DMS53 treated with DMSO at 0.1 percent for 48 hours (cell line): ENCODE data around the gene STX10.

Source experiments
- DNase-seq: peaks from one replicate; lab custom pipeline; 2025; ENCODE audit not compliant: unreplicated experiment; lab: John Stamatoyannopoulos, UW

Gene STX10

DNA sequence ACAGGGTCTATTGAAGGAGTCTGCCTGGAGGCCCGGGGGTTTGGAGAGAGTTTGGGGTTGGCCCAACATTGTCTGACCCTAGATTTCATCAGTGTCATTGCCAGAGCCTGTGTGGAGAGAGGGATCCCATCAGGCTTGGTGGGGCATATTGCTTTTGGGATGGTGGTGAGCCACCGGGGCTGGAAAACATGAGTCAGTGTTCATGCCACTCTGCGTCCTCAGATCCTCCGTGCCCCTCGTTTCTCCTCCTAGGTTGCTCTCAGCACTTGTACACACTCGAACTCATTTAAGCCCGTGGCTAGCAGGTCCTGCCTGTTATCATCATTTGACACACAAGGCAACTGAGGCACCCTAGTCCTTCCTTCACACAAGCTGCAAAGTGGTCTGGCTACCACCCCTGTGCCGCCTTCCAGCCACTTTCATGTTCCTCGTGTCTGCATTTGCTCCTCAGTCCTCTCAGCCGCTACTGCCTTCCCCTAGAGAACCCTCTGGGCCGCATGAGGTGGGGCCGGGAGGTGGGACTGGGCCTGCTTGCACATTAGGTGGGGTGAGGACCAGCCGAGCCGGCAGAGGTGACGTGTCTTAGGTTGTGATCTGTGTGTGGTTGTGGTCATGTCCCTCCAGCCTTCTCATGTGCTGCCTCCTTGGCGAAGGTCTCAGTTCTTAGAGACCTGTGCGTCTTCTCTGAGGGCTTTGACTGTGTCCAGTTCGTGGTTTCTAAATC, 28.5 kb downstream of the STX10 start:
- no peak for DNase-seq

GRCh38 chr19:13120817-13121216, 29.4 kb downstream of the STX10 start:
- no peak for DNase-seq

- DNase-seq = no peak
Measured at GRCh38 chr19:13120031-13120430, 30.1 kb downstream of the STX10 start.

GRCh38 chr19:13119627-13120026, 30.5 kb downstream of the STX10 start:
- no peak for DNase-seq

DNA sequence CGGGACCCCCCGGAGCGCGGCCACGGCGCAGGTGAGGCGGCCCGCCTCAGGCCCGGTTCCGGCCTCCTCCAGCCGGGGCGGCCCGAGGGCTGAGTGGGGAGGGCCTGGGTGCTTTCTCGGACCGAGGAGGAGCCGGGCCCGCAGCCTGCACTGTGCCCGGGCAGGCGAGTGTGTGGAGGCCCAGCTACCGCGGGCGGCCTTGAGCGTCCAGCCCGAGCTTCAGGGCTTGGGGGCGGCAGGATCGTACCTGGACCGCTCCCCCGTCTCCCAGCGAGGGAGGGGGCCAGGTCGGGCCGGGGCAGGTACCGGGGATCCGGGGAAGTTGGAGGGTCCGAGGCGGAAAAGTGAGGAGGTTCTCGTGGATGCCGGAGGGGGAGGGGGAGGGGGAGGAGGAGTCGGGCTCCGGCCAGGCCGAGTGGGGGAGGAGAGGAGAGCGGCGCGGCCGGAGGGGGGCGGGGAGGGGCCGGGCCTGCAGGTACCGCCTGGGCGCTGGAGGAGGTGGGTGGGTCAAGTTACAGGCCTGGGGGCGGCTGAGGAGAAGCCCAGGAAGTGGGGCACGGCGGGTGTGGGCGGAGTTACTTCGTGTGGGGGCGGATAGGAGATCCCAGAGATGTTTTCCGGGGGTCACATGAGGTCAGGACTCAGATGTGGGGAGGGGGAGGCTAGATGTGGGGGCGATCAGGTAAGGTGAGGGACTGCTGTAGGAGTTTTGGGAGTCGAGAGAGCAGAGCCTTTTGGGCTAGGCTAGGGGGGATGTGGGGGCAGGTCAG, 31.6 kb downstream of the STX10 start:
- DNase-seq = no peak

- peak; percentile 82 for DNase-seq
Measured at GRCh38 chr19:13117772-13118423, 32.3 kb downstream of the STX10 start, which contains the start of gene NACC1. Gene NACC1, plus strand, starts transcription at chr19:13118264. Its CDS starts 16,944 bp downstream, at chr19:13135208.

GRCh38 chr19:13117176-13117771, 32.9 kb downstream of the STX10 start:
- DNase-seq = no peak

GRCh38 chr19:13116282-13117175, 33.6 kb downstream of the STX10 start, which contains the start of gene TRMT1:
Gene TRMT1, minus strand, starts transcription at chr19:13116740. Its CDS starts 341 bp downstream, at chr19:13116399.
- peak; percentile 80 for DNase-seq

DNA sequence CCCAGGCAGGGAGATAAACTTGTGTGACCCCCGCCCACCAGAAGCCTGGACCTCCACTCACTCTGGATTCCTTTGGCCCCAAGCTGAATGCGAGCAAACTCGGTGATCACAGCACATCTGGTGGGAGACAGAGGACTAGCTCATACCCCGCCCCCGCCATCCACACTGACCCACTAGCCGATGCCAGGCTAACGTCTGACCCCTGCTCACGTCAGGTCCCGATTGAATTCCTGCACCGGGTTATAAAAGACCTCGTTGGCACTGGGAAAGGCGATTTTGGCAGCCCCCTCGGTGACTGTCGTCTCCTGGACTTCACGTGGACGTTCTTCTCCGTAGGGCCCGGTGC, 34.3 kb downstream of the STX10 start:
- DNase-seq = no peak

DNA sequence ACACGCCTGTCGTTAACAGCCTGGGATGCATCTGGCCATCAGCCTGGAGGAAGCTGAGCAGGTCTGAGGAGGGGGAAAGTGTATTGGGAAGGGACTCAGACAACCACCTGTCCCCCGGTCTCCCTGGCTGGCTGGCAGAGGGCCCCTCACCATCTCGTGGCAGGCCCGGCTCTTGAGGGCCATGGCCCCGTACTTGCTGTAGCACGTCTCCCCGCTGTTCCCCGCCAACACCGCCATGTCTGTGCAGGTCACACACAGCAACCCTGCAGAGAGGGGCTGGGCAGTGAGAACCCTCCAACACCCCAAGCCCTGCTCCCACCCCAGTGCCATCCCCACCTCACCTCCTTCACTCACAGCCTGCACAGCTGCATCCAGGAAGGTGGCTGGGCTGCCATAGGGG, 37.6 kb downstream of the STX10 start:
- no peak for DNase-seq

DNA sequence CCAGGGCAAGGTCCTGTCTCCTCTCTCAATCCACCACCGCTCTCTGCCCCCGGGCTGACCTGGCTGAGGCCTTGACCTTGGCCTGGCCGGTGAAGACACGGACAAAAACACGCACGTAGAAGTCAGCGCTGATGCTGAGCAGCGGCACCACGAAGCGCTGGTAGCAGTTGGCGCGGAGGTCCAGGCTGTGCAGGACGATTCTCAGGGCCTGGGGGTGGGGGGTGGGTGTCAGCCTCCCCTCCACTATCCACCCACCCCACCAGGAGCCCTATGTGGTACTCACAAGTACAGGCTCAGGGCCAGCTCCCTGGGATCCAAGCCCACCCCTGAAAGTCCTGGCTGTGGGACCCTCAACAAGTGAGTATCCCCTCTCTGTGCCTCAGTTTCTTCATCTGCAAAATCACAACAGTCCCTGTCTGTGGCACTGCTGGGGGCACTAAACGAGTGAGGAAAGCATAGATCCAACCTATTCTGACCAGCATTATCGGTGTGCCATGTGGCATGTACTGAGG, 40.0 kb downstream of the STX10 start:
- DNase-seq = no peak

GRCh38 chr19:13109361-13110098, 40.6 kb downstream of the STX10 start:
- no peak for DNase-seq

DNA sequence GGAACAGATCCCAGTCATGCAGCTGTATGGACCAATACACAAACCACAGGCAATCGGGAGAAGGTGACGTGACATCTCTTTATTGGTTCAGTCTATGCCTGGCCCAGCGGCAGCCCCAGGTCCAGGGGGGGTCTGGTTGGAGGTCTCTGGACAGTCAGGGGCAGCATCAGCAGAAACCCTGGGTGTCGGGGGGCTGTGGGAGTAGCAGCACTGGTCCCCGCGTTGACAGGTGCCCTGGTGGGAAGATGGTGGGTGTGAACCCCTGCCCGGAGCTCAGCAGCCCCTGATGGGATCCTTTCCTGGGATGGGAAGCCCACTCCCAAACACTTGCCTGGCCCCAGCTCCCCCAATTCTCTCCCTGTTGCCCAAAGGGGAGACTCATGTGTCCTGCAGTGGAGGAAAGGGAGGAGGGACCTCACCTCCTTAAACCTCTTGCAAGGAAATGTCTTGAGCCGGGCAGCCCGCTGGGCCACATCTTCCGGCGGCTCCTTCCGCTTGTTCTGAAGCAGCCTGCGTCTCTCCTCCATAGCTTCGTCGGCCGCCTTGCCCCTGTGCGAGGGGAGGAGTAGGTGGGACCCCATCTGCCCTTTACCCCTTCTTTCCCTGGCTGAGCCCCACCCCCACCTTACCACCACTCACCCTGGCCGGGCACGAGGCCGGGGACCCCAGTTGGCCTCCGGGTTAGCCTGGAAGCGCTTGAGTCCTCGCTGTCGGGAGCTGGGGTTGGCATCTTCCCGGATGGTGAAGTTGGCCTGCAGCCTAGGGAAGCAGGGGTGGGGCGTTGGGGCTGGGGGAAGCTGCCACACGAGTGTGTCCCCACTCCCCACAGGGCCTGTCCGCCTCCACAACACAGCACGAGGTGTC, 45.1 kb downstream of the STX10 start:
- DNase-seq = no peak

- no peak for DNase-seq
Measured at GRCh38 chr19:13104360-13104847, 45.8 kb downstream of the STX10 start.

- no peak for DNase-seq
Measured at GRCh38 chr19:13103581-13104359, 46.4 kb downstream of the STX10 start.

GRCh38 chr19:13102666-13103580, 47.3 kb downstream of the STX10 start, which contains the start of gene LYL1:
Gene LYL1, minus strand, starts transcription at chr19:13102858. Its CDS starts 1,687 bp downstream, at chr19:13101171.
- no peak for DNase-seq

DNA sequence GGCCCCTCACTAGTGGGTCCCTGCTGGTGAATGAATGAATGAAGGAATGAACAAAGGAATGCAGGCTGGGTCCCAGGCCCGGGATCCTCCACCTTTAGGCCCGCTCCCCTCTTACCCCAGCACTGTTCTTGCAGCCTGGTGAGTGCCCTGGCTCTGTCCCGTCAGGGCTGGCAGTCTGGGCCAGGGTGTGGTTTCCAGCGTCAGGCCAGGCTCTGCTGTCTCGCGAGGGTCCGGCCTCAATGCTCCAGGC, 47.8 kb downstream of the STX10 start:
- no peak for DNase-seq
